ENCODE results near the gene SPATS2L. TPM values are rescaled to one million over a fixed set of nuclear protein-coding genes. Genes with fewer than 3 reads are reported as not detected.

The SPATS2L gene
- total and polyA plus RNA-seq, 2 of the 13 experiments (the other 11 are each of a cell fraction or from before 2014, with no cell fraction given): 154 to 212 TPM

- TF ChIP-seq SKI (IDR thresholded peaks at IDR 0.05; ENCODE audit: partially characterized antibody) (peak; percentile 70), ZBTB14 (CRISPR knock-in tag; IDR thresholded peaks at IDR 0.05) (no peak), ZZZ3 (CRISPR knock-in tag; IDR thresholded peaks at IDR 0.05; ENCODE audit: borderline replicate concordance) (no peak), RELA (CRISPR knock-in tag; IDR thresholded peaks at IDR 0.05) (no peak), ZNF10 (CRISPR knock-in tag; IDR thresholded peaks at IDR 0.05; ENCODE audit: borderline replicate concordance, low read depth) (no peak), STAG1 (CRISPR knock-in tag; IDR thresholded peaks at IDR 0.05) (peak; percentile 29; the same call in 1 of the 2 replicates), STAT5B (CRISPR knock-in tag; IDR thresholded peaks at IDR 0.05) (no peak), ZFP1 (CRISPR knock-in tag; IDR thresholded peaks at IDR 0.05) (0 out of 2 replicates have a peak, but pooled peaks have one; percentile 51), ZFYVE20 (CRISPR knock-in tag; IDR thresholded peaks at IDR 0.05; ENCODE audit: borderline replicate concordance, low read depth) (no peak), PAX8 (CRISPR knock-in tag; IDR thresholded peaks at IDR 0.05; ENCODE audit: borderline replicate concordance) (no peak), SAP130 (CRISPR knock-in tag; IDR thresholded peaks at IDR 0.05; ENCODE audit: low read depth) (peak; percentile 95)
- TF ChIP-seq, protein P1, sequence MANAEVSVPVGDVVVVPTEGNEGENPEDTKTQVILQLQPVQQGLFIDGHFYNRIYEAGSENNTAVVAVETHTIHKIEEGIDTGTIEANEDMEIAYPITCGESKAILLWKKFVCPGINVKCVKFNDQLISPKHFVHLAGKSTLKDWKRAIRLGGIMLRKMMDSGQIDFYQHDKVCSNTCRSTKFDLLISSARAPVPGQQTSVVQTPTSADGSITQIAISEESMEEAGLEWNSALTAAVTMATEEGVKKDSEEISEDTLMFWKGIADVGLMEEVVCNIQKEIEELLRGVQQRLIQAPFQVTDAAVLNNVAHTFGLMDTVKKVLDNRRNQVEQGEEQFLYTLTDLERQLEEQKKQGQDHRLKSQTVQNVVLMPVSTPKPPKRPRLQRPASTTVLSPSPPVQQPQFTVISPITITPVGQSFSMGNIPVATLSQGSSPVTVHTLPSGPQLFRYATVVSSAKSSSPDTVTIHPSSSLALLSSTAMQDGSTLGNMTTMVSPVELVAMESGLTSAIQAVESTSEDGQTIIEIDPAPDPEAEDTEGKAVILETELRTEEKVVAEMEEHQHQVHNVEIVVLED (CRISPR knock-in tag; IDR thresholded peaks at IDR 0.05; ENCODE audit: borderline replicate concordance): peak; percentile 49; the same call in 1 of the 2 replicates
- TF ChIP-seq, protein P2, sequence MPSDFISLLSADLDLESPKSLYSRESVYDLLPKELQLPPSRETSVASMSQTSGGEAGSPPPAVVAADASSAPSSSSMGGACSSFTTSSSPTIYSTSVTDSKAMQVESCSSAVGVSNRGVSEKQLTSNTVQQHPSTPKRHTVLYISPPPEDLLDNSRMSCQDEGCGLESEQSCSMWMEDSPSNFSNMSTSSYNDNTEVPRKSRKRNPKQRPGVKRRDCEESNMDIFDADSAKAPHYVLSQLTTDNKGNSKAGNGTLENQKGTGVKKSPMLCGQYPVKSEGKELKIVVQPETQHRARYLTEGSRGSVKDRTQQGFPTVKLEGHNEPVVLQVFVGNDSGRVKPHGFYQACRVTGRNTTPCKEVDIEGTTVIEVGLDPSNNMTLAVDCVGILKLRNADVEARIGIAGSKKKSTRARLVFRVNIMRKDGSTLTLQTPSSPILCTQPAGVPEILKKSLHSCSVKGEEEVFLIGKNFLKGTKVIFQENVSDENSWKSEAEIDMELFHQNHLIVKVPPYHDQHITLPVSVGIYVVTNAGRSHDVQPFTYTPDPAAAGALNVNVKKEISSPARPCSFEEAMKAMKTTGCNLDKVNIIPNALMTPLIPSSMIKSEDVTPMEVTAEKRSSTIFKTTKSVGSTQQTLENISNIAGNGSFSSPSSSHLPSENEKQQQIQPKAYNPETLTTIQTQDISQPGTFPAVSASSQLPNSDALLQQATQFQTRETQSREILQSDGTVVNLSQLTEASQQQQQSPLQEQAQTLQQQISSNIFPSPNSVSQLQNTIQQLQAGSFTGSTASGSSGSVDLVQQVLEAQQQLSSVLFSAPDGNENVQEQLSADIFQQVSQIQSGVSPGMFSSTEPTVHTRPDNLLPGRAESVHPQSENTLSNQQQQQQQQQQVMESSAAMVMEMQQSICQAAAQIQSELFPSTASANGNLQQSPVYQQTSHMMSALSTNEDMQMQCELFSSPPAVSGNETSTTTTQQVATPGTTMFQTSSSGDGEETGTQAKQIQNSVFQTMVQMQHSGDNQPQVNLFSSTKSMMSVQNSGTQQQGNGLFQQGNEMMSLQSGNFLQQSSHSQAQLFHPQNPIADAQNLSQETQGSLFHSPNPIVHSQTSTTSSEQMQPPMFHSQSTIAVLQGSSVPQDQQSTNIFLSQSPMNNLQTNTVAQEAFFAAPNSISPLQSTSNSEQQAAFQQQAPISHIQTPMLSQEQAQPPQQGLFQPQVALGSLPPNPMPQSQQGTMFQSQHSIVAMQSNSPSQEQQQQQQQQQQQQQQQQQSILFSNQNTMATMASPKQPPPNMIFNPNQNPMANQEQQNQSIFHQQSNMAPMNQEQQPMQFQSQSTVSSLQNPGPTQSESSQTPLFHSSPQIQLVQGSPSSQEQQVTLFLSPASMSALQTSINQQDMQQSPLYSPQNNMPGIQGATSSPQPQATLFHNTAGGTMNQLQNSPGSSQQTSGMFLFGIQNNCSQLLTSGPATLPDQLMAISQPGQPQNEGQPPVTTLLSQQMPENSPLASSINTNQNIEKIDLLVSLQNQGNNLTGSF (CRISPR knock-in tag; IDR thresholded peaks at IDR 0.05): no peak
- TF ChIP-seq, protein P3, sequence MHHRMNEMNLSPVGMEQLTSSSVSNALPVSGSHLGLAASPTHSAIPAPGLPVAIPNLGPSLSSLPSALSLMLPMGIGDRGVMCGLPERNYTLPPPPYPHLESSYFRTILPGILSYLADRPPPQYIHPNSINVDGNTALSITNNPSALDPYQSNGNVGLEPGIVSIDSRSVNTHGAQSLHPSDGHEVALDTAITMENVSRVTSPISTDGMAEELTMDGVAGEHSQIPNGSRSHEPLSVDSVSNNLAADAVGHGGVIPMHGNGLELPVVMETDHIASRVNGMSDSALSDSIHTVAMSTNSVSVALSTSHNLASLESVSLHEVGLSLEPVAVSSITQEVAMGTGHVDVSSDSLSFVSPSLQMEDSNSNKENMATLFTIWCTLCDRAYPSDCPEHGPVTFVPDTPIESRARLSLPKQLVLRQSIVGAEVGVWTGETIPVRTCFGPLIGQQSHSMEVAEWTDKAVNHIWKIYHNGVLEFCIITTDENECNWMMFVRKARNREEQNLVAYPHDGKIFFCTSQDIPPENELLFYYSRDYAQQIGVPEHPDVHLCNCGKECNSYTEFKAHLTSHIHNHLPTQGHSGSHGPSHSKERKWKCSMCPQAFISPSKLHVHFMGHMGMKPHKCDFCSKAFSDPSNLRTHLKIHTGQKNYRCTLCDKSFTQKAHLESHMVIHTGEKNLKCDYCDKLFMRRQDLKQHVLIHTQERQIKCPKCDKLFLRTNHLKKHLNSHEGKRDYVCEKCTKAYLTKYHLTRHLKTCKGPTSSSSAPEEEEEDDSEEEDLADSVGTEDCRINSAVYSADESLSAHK (CRISPR knock-in tag; IDR thresholded peaks at IDR 0.05; ENCODE audit: borderline replicate concordance): no peak
- TF ChIP-seq, protein P4, sequence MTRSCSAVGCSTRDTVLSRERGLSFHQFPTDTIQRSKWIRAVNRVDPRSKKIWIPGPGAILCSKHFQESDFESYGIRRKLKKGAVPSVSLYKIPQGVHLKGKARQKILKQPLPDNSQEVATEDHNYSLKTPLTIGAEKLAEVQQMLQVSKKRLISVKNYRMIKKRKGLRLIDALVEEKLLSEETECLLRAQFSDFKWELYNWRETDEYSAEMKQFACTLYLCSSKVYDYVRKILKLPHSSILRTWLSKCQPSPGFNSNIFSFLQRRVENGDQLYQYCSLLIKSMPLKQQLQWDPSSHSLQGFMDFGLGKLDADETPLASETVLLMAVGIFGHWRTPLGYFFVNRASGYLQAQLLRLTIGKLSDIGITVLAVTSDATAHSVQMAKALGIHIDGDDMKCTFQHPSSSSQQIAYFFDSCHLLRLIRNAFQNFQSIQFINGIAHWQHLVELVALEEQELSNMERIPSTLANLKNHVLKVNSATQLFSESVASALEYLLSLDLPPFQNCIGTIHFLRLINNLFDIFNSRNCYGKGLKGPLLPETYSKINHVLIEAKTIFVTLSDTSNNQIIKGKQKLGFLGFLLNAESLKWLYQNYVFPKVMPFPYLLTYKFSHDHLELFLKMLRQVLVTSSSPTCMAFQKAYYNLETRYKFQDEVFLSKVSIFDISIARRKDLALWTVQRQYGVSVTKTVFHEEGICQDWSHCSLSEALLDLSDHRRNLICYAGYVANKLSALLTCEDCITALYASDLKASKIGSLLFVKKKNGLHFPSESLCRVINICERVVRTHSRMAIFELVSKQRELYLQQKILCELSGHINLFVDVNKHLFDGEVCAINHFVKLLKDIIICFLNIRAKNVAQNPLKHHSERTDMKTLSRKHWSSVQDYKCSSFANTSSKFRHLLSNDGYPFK (CRISPR knock-in tag; IDR thresholded peaks at IDR 0.05; ENCODE audit: borderline replicate concordance): no peak
Observed at GRCh38 chr2:200367155-200367554, 60.7 kb downstream of the SPATS2L start (continued).
